Transverse colon (tissue), 4 donors: ENCODE measurements around the gene LRRN4. TPM values are rescaled to one million over a fixed set of nuclear protein-coding genes. Genes with fewer than 3 reads are reported as not detected.

Source experiments
- DNase-seq: peaks from one replicate; pipeline ENCODE4 v3.0.0-alpha.2; 2019
- H3K27ac ChIP-seq, 4 donors: fragments of 200-600 bp; sonication (generic); 2 replicates each; pipeline ENCODE4 v1.5.1; 2016 to 2018; ENCODE audit warnings: inconsistent platforms in 4 of 4
- H3K27me3 ChIP-seq: fragments of 200-600 bp; sonication (generic); 2 replicates; pipeline ENCODE4 v1.5.1; 2017; ENCODE audit warnings: inconsistent platforms
- H3K36me3 ChIP-seq, 4 donors: fragments of 200-600 bp; sonication (generic); 2 replicates each; pipeline ENCODE4 v1.5.1; 2017 to 2019; ENCODE audit warnings: inconsistent platforms in 4 of 4
- H3K4me1 ChIP-seq, 4 donors: fragments of 200-600 bp; sonication (generic); 2 replicates each; pipeline ENCODE4 v1.5.1; 2017 to 2020; ENCODE audit warnings: inconsistent platforms in 4 of 4
- H3K4me3 ChIP-seq, 4 donors: fragments of 200-600 bp; sonication (generic); 1 replicate in 1 of 4; 2 replicates in 3 of 4; pipeline versions ENCODE4 v1.5.1 to v1.6.1; 2017 to 2019; ENCODE audit warnings: inconsistent platforms in 4 of 4
- H3K9me3 ChIP-seq, 2 donors: fragments of 200-600 bp; sonication (generic); 2 replicates each; pipeline ENCODE4 v1.5.1; 2017 to 2019; ENCODE audit warnings: inconsistent platforms in 2 of 2
- CTCF ChIP-seq, 5 experiments: fragments of 200-600 bp in 3 of 5; fragments of 450-650 bp in 2 of 5; sonication (generic) in 3 of 5; IDR thresholded peaks; 1 replicate in 2 of 5; 2 replicates in 3 of 5; pipeline ENCODE4 v1.5.1; 2016 to 2017; ENCODE audit warnings: antibody characterized with exemption in 5 of 5, inconsistent platforms in 3 of 5, mild to moderate bottlenecking in 2 of 5, moderate library complexity in 1 of 5
- EP300 ChIP-seq: sonication (generic); formaldehyde crosslinking; IDR thresholded peaks from one replicate; pipeline ENCODE4 v1.6.1; 2017; ENCODE audit warnings: antibody characterized with exemption, low read depth
- POLR2A ChIP-seq: fragments of 450-650 bp; IDR thresholded peaks from one replicate; pipeline ENCODE4 v1.6.1; 2016; ENCODE audit warnings: antibody characterized with exemption, mild to moderate bottlenecking, moderate library complexity
- POLR2AphosphoS5 ChIP-seq, 3 donors: sonication (generic); formaldehyde crosslinking; IDR thresholded peaks; one replicate each; pipeline ENCODE4 v1.6.1; 2016; ENCODE audit warnings: antibody characterized with exemption in 3 of 3
- WGBS, 2 donors: methylation state at CpG; one replicate each; pipeline ENCODE4 v1.1.5; 2018; ENCODE audit warnings: low coverage in 1 of 2; 5-methylcytosine and 5-hydroxymethylcytosine counted together
- in situ Hi-C, 4 donors: fragments of 200-750 bp; cut with MboI; loops; one replicate each; pipeline versions ENCODE4 v1.15.0 to v1.15.1; 2017; ENCODE audit warnings: low sequenced_read_pairs in 3 of 4, low pct_ligation_motif_present in 1 of 4, low pct_unique_long_range_greater_than_20kb in 1 of 4
- intact Hi-C: fragments of 100-400 bp; cut with DNase I; formaldehyde crosslinking; loops from one replicate; pipeline ENCODE4 v1.15.1; 2023; ENCODE audit warnings: low total_unique reads
- total RNA-seq, 4 donors: library from RNA; depleted of rRNA; stranded (reverse); fragments of >200 nt; gene quantifications; one replicate each; pipeline ENCODE4 v1.1.0, GENCODE V29; 2016

Gene LRRN4
- total RNA-seq, 4 donors from 2014 or later = 0.48 TPM; not detected in 3

- Histone ChIP-seq H3K27ac (no peak overlapping the region), H3K27me3 (peaks cover 2% of the 10 kb centered on the region), H3K36me3 (no peaks in the 10 kb centered on the region), H3K9me3 (no peaks in the 10 kb centered on the region), H3K4me1 (peaks cover 0 to 7% (median 2%) of the 10 kb centered on the region in 4 donors), H3K4me3 (no peak overlapping the region)
- TF ChIP-seq POLR2A (no peak), POLR2AphosphoS5 (IDR thresholded peaks at IDR 0.05) (no peak), CTCF (IDR thresholded peaks at IDR 0.05) (no peak), EP300 (no peak)
- in situ Hi-C loops = no loop called here
- WGBS, 2 donors = 64 to 68% methylated on average over 6 of the region's 6 CpGs
- DNase-seq = no peak
- intact Hi-C loops = no loop called here
These were observed 6.4 kb upstream of the LRRN4 start for GRCh38 chr20:6060213-6060612.

DNA sequence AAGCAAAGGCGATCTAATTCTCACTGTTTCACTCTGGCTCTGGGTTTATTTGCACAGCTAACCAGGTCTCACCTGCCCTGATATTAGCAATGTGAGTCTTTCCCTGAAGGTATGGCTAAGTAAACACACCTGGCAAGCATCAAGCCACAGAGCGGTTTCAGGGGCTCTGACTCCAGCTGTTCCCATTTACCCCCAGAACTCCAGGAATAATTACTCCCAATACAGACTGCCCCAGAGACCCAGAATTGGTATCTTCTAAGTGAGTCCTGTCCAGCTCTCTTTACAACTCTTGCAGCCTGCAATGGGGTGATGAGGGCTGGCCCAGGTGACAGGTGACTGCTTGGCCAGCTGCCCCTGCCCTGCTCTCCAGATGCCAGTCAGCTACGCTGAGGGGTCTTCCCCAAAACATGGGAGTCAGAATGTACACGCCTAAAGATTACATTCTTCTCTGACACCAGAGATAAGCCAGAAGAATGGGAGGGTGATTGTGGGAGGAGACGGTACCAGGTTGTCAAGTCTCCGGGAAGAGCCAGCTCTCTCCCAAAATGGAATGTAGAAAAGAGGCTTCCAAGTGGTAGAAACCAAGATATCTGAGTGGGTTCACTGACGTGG, 4.9 kb upstream of the LRRN4 start:
- intact Hi-C loops = no loop called here
- Histone ChIP-seq H3K36me3 (no peaks in the 10 kb centered on the region), H3K27me3 (peaks cover 10% of the 10 kb centered on the region), H3K4me1 (peaks cover 0 to 7% (median 2%) of the 10 kb centered on the region in 4 donors), H3K27ac (no peak overlapping the region), H3K9me3 (no peaks in the 10 kb centered on the region), H3K4me3 (no peak overlapping the region)
- in situ Hi-C loops = no loop called here
- WGBS, 2 donors = 16 to 36% methylated on average over 5 to 7 of the region's 7 CpGs
- DNase-seq = no peak
- TF ChIP-seq POLR2A (no peak), EP300 (no peak), POLR2AphosphoS5 (IDR thresholded peaks at IDR 0.05) (no peak), CTCF (IDR thresholded peaks at IDR 0.05) (no peak)

GRCh38 chr20:6057691-6058090, 3.8 kb upstream of the LRRN4 start:
- no peak for DNase-seq
- Histone ChIP-seq H3K4me1 (peaks cover 0 to 7% (median 3%) of the 10 kb centered on the region in 4 donors), H3K27ac (no peak overlapping the region), H3K27me3 (peaks cover 21% of the 10 kb centered on the region), H3K4me3 (no peak overlapping the region), H3K9me3 (no peaks in the 10 kb centered on the region), H3K36me3 (no peaks in the 10 kb centered on the region)
- in situ Hi-C loops = no loop called here
- 63 to 78% methylated on average over 2 of the region's 2 CpGs for WGBS, 2 donors
- intact Hi-C loops = no loop called here
- TF ChIP-seq EP300 = no peak
- TF ChIP-seq POLR2A = no peak

GRCh38 chr20:6057139-6057538, 3.3 kb upstream of the LRRN4 start:
- intact Hi-C loops = no loop called here
- Histone ChIP-seq H3K4me1 (peaks cover 0 to 13% (median 8%) of the 10 kb centered on the region in 4 donors), H3K27me3 (peaks cover 26% of the 10 kb centered on the region), H3K36me3 (no peaks in the 10 kb centered on the region), H3K27ac (no peak overlapping the region), H3K9me3 (no peaks in the 10 kb centered on the region), H3K4me3 (no peak overlapping the region)
- 93 to 100% methylated on average over 2 of the region's 2 CpGs for WGBS, 2 donors
- in situ Hi-C loops = no loop called here
- DNase-seq = no peak
- TF ChIP-seq CTCF (IDR thresholded peaks at IDR 0.05) = no peak
- TF ChIP-seq POLR2AphosphoS5 (IDR thresholded peaks at IDR 0.05) = no peak
- TF ChIP-seq EP300 = no peak
- no peak for TF ChIP-seq POLR2A
